HepG2 (cell line): ENCODE data around the gene DGCR8. TPM values are rescaled to one million over a fixed set of nuclear protein-coding genes. Genes with fewer than 3 reads are reported as not detected.

Source experiments
- ETV6 ChIP-seq: sonication (generic); formaldehyde crosslinking; conservative IDR thresholded peaks from 2 replicates; pipeline ENCODE4 v1.4.0; 2020; ENCODE audit warnings: missing genetic modification reagents
- FOXP1 ChIP-seq, 2 experiments: fragments of 450-650 bp in 1 of 2; IDR thresholded peaks; 2 replicates each; pipeline ENCODE4 v1.6.1; 2017 to 2018; ENCODE audit warnings: antibody characterized with exemption in 1 of 2
- HES4 ChIP-seq: sonication (generic); formaldehyde crosslinking; IDR thresholded peaks from 2 replicates; pipeline ENCODE4 v1.9.0; 2021; ENCODE audit warnings: mild to moderate bottlenecking, missing genetic modification reagents, borderline replicate concordance
- KLF12 ChIP-seq: sonication (generic); formaldehyde crosslinking; IDR thresholded peaks from 2 replicates; pipeline ENCODE4 v1.4.0; 2020; ENCODE audit warnings: missing genetic modification reagents, borderline replicate concordance
- KLF9 ChIP-seq: IDR thresholded peaks from 2 replicates; pipeline ENCODE4 v1.6.1; 2016; ENCODE audit warnings: low read depth
- NR2F1 ChIP-seq, 2 experiments: fragments of 450-650 bp in 1 of 2; formaldehyde crosslinking in 1 of 2; IDR thresholded peaks; 2 replicates each; pipeline versions ENCODE4 v1.5.0 to v1.6.1; 2016 to 2020; ENCODE audit warnings: mild to moderate bottlenecking in 1 of 2, missing compliant biosample characterization in 1 of 2, missing genetic modification reagents in 1 of 2, moderate library complexity in 1 of 2
- SPEN ChIP-seq: sonication (generic); formaldehyde crosslinking; IDR thresholded peaks from 2 replicates; pipeline ENCODE4 v1.5.1; 2020; ENCODE audit warnings: low read depth, mild to moderate bottlenecking, missing genetic modification reagents
- SRY ChIP-seq: sonication (generic); formaldehyde crosslinking; IDR thresholded peaks from 2 replicates; pipeline ENCODE4 v1.8.0; 2022; ENCODE audit warnings: mild to moderate bottlenecking, missing genetic modification reagents
- SUZ12 ChIP-seq: fragments of 150-350 bp; IDR thresholded peaks from 2 replicates; pipeline ENCODE4 v1.6.1; 2014; ENCODE audit warnings: low read depth, low read length
- ZC3H4 ChIP-seq: sonication (generic); formaldehyde crosslinking; IDR thresholded peaks from 2 replicates; pipeline ENCODE4 v1.4.0; 2020; ENCODE audit warnings: missing genetic modification reagents, borderline replicate concordance
- ZNF230 ChIP-seq: sonication (generic); formaldehyde crosslinking; IDR thresholded peaks from 2 replicates; pipeline ENCODE4 v1.4.0; 2020; ENCODE audit warnings: mild to moderate bottlenecking, missing genetic modification reagents
- ZNF432 ChIP-seq: sonication (generic); formaldehyde crosslinking; IDR thresholded peaks from 2 replicates; pipeline ENCODE4 v1.5.0; 2020; ENCODE audit warnings: missing genetic modification reagents, mild to moderate bottlenecking, borderline replicate concordance
- ZNF558 ChIP-seq: sonication (generic); formaldehyde crosslinking; IDR thresholded peaks from 2 replicates; pipeline ENCODE4 v1.9.0; 2022; ENCODE audit warnings: mild to moderate bottlenecking, missing genetic modification reagents, borderline replicate concordance
- ZNF572 ChIP-seq: sonication (generic); formaldehyde crosslinking; IDR thresholded peaks from 2 replicates; pipeline ENCODE4 v1.5.1; 2020; ENCODE audit warnings: mild to moderate bottlenecking, missing genetic modification reagents
- ZNF709 ChIP-seq: sonication (generic); formaldehyde crosslinking; IDR thresholded peaks from 2 replicates; pipeline ENCODE4 v1.5.0; 2020; ENCODE audit warnings: mild to moderate bottlenecking, missing genetic modification reagents
- polyA plus RNA-seq, 8 experiments: library from polyadenylated mRNA; depleted of rRNA in 3 of 8; stranded (reverse) in 7 of 8; unstranded in 1 of 8; fragments of >200 nt; fragmentation: Illumina TruSeq in 4 of 8; extraction: Trizol in 4 of 8; gene quantifications; 2 replicates each; pipeline versions ENCODE4 v1.2.1 to v1.2.3, GENCODE V29; 2011 to 2016; ENCODE audit warnings: low read depth in 4 of 8, missing spikeins in 1 of 8, mixed read lengths in 1 of 8; ENCODE audit not compliant: insufficient read depth in 1 of 8
- total RNA-seq, 5 experiments: library from RNA; depleted of rRNA; stranded (reverse); fragments of >200 nt; fragmentation: Illumina TruSeq; extraction: Trizol; gene quantifications; 2 replicates each; pipeline ENCODE4 v1.2.3, GENCODE V29; 2016; ENCODE audit warnings: low read depth in 1 of 5
- TF ChIP-seq, protein P1 (sequence below): fragments of 450-650 bp; IDR thresholded peaks from 2 replicates; pipeline ENCODE4 v1.6.1; 2017; ENCODE audit warnings: mild to moderate bottlenecking
- TF ChIP-seq, protein P2 (sequence below): sonication (generic); formaldehyde crosslinking; IDR thresholded peaks from 2 replicates; pipeline ENCODE4 v1.4.0; 2020; ENCODE audit warnings: mild to moderate bottlenecking, missing genetic modification reagents, borderline replicate concordance
- TF ChIP-seq, protein P3 (sequence below): IDR thresholded peaks from 2 replicates; pipeline ENCODE4 v1.6.1; 2016; ENCODE audit warnings: mild to moderate bottlenecking
- TF ChIP-seq, protein P4 (sequence below): sonication (generic); formaldehyde crosslinking; IDR thresholded peaks from 2 replicates; pipeline ENCODE4 v1.4.0; 2020; ENCODE audit warnings: missing genetic modification reagents

Gene DGCR8
- total and polyA plus RNA-seq, 2 of the 13 experiments (the other 11 are each of a cell fraction or from before 2014, with no cell fraction given), result 10.2 to 23.2 TPM

DNA sequence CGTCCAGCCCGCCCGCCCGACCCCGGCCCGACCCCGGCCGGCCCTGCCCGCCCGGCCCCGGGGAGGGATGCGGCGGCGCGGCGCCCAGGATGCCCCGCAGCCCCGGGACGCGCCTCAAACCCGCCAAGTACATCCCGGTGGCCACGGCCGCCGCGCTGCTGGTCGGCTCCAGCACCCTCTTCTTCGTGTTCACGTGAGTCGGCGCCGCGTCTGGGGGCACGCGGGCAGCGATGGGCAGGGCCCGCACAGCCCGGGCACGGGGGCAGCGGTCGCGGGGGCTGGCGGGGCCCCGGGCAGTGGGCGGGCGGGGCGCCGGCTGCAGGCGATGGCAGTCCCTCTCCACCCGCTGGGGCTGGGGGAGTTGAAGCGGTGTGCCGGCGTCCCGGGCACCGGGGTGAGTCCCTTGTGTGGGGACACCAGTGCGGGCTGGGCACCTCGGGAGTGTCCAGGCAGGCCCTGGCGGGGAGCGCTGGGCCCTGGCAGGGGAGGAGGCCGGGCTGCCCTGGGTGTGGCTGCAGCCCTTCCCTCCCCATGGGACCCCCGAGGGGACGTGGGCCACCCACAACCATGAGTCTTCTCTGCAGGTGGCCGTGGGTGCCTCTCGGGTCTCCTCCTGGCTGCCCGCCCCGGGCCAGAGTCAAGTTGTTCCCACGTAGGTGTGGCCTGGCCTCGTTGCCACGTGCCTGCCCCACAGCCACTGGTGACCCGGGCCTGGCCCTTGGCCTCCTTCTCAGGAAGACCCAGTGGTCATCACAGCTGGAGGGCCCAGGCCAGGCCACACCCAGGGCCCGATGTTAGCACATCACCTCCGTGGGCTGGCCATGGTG is 52.0 kb downstream of the DGCR8 start (continued):
- TF ChIP-seq, protein P1, sequence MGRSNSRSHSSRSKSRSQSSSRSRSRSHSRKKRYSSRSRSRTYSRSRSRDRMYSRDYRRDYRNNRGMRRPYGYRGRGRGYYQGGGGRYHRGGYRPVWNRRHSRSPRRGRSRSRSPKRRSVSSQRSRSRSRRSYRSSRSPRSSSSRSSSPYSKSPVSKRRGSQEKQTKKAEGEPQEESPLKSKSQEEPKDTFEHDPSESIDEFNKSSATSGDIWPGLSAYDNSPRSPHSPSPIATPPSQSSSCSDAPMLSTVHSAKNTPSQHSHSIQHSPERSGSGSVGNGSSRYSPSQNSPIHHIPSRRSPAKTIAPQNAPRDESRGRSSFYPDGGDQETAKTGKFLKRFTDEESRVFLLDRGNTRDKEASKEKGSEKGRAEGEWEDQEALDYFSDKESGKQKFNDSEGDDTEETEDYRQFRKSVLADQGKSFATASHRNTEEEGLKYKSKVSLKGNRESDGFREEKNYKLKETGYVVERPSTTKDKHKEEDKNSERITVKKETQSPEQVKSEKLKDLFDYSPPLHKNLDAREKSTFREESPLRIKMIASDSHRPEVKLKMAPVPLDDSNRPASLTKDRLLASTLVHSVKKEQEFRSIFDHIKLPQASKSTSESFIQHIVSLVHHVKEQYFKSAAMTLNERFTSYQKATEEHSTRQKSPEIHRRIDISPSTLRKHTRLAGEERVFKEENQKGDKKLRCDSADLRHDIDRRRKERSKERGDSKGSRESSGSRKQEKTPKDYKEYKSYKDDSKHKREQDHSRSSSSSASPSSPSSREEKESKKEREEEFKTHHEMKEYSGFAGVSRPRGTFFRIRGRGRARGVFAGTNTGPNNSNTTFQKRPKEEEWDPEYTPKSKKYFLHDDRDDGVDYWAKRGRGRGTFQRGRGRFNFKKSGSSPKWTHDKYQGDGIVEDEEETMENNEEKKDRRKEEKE, result no peak
- TF ChIP-seq, protein P2, sequence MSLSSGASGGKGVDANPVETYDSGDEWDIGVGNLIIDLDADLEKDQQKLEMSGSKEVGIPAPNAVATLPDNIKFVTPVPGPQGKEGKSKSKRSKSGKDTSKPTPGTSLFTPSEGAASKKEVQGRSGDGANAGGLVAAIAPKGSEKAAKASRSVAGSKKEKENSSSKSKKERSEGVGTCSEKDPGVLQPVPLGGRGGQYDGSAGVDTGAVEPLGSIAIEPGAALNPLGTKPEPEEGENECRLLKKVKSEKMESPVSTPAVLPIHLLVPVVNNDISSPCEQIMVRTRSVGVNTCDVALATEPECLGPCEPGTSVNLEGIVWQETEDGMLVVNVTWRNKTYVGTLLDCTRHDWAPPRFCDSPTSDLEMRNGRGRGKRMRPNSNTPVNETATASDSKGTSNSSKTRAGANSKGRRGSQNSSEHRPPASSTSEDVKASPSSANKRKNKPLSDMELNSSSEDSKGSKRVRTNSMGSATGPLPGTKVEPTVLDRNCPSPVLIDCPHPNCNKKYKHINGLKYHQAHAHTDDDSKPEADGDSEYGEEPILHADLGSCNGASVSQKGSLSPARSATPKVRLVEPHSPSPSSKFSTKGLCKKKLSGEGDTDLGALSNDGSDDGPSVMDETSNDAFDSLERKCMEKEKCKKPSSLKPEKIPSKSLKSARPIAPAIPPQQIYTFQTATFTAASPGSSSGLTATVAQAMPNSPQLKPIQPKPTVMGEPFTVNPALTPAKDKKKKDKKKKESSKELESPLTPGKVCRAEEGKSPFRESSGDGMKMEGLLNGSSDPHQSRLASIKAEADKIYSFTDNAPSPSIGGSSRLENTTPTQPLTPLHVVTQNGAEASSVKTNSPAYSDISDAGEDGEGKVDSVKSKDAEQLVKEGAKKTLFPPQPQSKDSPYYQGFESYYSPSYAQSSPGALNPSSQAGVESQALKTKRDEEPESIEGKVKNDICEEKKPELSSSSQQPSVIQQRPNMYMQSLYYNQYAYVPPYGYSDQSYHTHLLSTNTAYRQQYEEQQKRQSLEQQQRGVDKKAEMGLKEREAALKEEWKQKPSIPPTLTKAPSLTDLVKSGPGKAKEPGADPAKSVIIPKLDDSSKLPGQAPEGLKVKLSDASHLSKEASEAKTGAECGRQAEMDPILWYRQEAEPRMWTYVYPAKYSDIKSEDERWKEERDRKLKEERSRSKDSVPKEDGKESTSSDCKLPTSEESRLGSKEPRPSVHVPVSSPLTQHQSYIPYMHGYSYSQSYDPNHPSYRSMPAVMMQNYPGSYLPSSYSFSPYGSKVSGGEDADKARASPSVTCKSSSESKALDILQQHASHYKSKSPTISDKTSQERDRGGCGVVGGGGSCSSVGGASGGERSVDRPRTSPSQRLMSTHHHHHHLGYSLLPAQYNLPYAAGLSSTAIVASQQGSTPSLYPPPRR (CRISPR knock-in tag), result no peak
- TF ChIP-seq HES4 (CRISPR knock-in tag) (0 out of 2 replicates have a peak, but pooled peaks have one; percentile 67), ETV6 (CRISPR knock-in tag) (no peak), SUZ12 (no peak), ZNF558 (no peak), ZNF432 (CRISPR knock-in tag) (no peak), KLF12 (no peak), SPEN (CRISPR knock-in tag) (no peak), NR2F1 (CRISPR knock-in tag; IDR thresholded peaks at IDR 0.05) (no peak), SRY (CRISPR knock-in tag) (0 out of 2 replicates have a peak, but pooled peaks have one; percentile 31), ZNF230 (CRISPR knock-in tag) (no peak), FOXP1 (IDR thresholded peaks at IDR 0.05) (no peak), FOXP1 (CRISPR knock-in tag; IDR thresholded peaks at IDR 0.05) (no peak), ZNF709 (no peak), KLF9 (CRISPR knock-in tag) (no peak), ZC3H4 (CRISPR knock-in tag) (no peak), ZNF572 (CRISPR knock-in tag) (no peak)
- TF ChIP-seq, protein P3, sequence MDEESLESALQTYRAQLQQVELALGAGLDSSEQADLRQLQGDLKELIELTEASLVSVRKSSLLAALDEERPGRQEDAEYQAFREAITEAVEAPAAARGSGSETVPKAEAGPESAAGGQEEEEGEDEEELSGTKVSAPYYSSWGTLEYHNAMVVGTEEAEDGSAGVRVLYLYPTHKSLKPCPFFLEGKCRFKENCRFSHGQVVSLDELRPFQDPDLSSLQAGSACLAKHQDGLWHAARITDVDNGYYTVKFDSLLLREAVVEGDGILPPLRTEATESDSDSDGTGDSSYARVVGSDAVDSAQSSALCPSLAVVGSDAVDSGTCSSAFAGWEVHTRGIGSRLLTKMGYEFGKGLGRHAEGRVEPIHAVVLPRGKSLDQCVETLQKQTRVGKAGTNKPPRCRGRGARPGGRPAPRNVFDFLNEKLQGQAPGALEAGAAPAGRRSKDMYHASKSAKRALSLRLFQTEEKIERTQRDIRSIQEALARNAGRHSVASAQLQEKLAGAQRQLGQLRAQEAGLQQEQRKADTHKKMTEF, result peak; percentile 24; the same call in 1 of the 2 replicates
- TF ChIP-seq, protein P4, sequence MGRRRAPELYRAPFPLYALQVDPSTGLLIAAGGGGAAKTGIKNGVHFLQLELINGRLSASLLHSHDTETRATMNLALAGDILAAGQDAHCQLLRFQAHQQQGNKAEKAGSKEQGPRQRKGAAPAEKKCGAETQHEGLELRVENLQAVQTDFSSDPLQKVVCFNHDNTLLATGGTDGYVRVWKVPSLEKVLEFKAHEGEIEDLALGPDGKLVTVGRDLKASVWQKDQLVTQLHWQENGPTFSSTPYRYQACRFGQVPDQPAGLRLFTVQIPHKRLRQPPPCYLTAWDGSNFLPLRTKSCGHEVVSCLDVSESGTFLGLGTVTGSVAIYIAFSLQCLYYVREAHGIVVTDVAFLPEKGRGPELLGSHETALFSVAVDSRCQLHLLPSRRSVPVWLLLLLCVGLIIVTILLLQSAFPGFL (CRISPR knock-in tag), result no peak
